ENCODE results near the gene BTBD3. TPM values are rescaled to one million over a fixed set of nuclear protein-coding genes. Genes with fewer than 3 reads are reported as not detected.

Gene BTBD3
- total and polyA plus RNA-seq, 2 donors (not counting 3 experiments of a cell fraction or from before 2014, with no cell fraction given) = 18.6 to 29.3 TPM

- no peak for TF ChIP-seq MAX (IDR thresholded peaks at IDR 0.05; ENCODE audit: insufficient read depth, insufficient read length)
- no peak for TF ChIP-seq POLR2A (IDR thresholded peaks at IDR 0.05; ENCODE audit: low read depth, low read length)
- TF ChIP-seq FOS (IDR thresholded peaks at IDR 0.05; ENCODE audit: borderline replicate concordance, insufficient read depth, low read length) = no peak
- no peak for TF ChIP-seq CTCF (IDR thresholded peaks at IDR 0.05; ENCODE audit: extremely low read depth in 1 of 2, insufficient read depth in 1 of 2, low read depth in 1 of 2, low read length in 2 of 2)
- no peaks in the 10 kb centered on the region for H3K9me3 ChIP-seq (replicated peaks; ENCODE audit: control insufficient read depth, insufficient read depth, low read length)
- ChIA-PET CTCF (interaction anchor here (1.0 kb wide), 1 partner anchor 281 kb away, joined by 5 read pairs; no protein-coding TSS in a partner anchor), POLR2A (no interaction called here)
- dilution Hi-C loops (cut with MboI; ENCODE audit: extremely low pct_ligation_motif_present, low sequenced_read_pairs) (no loop called here), intact Hi-C loops (cut with micrococcal nuclease) (no loop called here)
- FAIRE-seq (no peak), DNase-seq (ENCODE audit: low read depth, low spot score) (no peak)
- no peaks in the 10 kb centered on the region for H3K9me1 ChIP-seq (replicated peaks; ENCODE audit: control insufficient read depth, extremely low read depth, insufficient read depth, low read length)
- H3K79me2 ChIP-seq (ENCODE audit: control insufficient read depth, insufficient read depth, low read length) = no peaks in the 10 kb centered on the region
- H2AFZ ChIP-seq (ENCODE audit: low read depth, low read length) = no peak overlapping the region
- H3K4me1 ChIP-seq (ENCODE audit: control insufficient read depth, extremely low read depth, insufficient read depth, low read length) = no peaks in the 10 kb centered on the region
- H3K9ac ChIP-seq (replicated peaks; ENCODE audit: extremely low read depth, insufficient read depth, low read length) = no peak overlapping the region
- H4K20me1 ChIP-seq (replicated peaks; ENCODE audit: control insufficient read depth, extremely low read depth, insufficient read depth, low read length) = no peaks in the 10 kb centered on the region
- H3K4me2 ChIP-seq (ENCODE audit: insufficient read depth, low read length) = no peak overlapping the region
- no TSS peak for BruUV-seq (replicated peaks)
- no peak overlapping the region for H3K27ac ChIP-seq (ENCODE audit: insufficient read depth, low read depth, low read length)
- H3K36me3 ChIP-seq (ENCODE audit: control insufficient read depth in 2 of 2, extremely low read depth in 1 of 2, insufficient read depth in 2 of 2, low read length in 2 of 2) = no peaks in the 10 kb centered on the region
- no peaks in the 10 kb centered on the region for H3K27me3 ChIP-seq (ENCODE audit: control insufficient read depth in 2 of 2, insufficient read depth in 2 of 2, low read length in 2 of 2)
- H3K4me3 ChIP-seq (replicated peaks in 1 of 3; ENCODE audit: insufficient read depth in 1 of 3, low read depth in 1 of 3, low read length in 3 of 3) = no peak overlapping the region
These were observed 40.2 kb downstream of the BTBD3 start for GRCh38 chr20:11957911-11958310.

- Histone ChIP-seq H3K9me3 (replicated peaks; ENCODE audit: control insufficient read depth, insufficient read depth, low read length) (no peaks in the 10 kb centered on the region), H3K36me3 (ENCODE audit: control insufficient read depth in 2 of 2, extremely low read depth in 1 of 2, insufficient read depth in 2 of 2, low read length in 2 of 2) (no peaks in the 10 kb centered on the region), H3K9ac (replicated peaks; ENCODE audit: extremely low read depth, insufficient read depth, low read length) (no peak overlapping the region), H3K9me1 (replicated peaks; ENCODE audit: control insufficient read depth, extremely low read depth, insufficient read depth, low read length) (no peaks in the 10 kb centered on the region), H3K27me3 (ENCODE audit: control insufficient read depth in 2 of 2, insufficient read depth in 2 of 2, low read length in 2 of 2) (no peaks in the 10 kb centered on the region), H3K27ac (ENCODE audit: insufficient read depth, low read depth, low read length) (no peak overlapping the region), H2AFZ (ENCODE audit: low read depth, low read length) (no peak overlapping the region), H3K4me2 (ENCODE audit: insufficient read depth, low read length) (no peak overlapping the region), H3K4me3 (replicated peaks in 1 of 3; ENCODE audit: insufficient read depth in 1 of 3, low read depth in 1 of 3, low read length in 3 of 3) (no peak overlapping the region), H4K20me1 (replicated peaks; ENCODE audit: control insufficient read depth, extremely low read depth, insufficient read depth, low read length) (no peaks in the 10 kb centered on the region), H3K79me2 (ENCODE audit: control insufficient read depth, insufficient read depth, low read length) (no peaks in the 10 kb centered on the region), H3K4me1 (ENCODE audit: control insufficient read depth, extremely low read depth, insufficient read depth, low read length) (no peaks in the 10 kb centered on the region)
- dilution Hi-C loops (cut with MboI; ENCODE audit: extremely low pct_ligation_motif_present, low sequenced_read_pairs) = no loop called here
- CTCF ChIA-PET = interaction anchor here (1.0 kb wide), 1 partner anchor 282 kb away, joined by 5 read pairs; no protein-coding TSS in a partner anchor
- intact Hi-C loops (cut with micrococcal nuclease) = no loop called here
- BruUV-seq (replicated peaks) = no TSS peak
- POLR2A ChIA-PET = no interaction called here
- FAIRE-seq (no peak), DNase-seq (ENCODE audit: low read depth, low spot score) (no peak)
- TF ChIP-seq CTCF (IDR thresholded peaks at IDR 0.05; ENCODE audit: extremely low read depth in 1 of 2, insufficient read depth in 1 of 2, low read depth in 1 of 2, low read length in 2 of 2) = no peak
- no peak for TF ChIP-seq FOS (IDR thresholded peaks at IDR 0.05; ENCODE audit: borderline replicate concordance, insufficient read depth, low read length)
- no peak for TF ChIP-seq GATA2 (IDR thresholded peaks at IDR 0.05; ENCODE audit: insufficient read depth, insufficient read length, low read depth, low read length)
- no peak for TF ChIP-seq MAX (IDR thresholded peaks at IDR 0.05; ENCODE audit: insufficient read depth, insufficient read length)
- TF ChIP-seq MYC (IDR thresholded peaks at IDR 0.05; ENCODE audit: low read depth, low read length) = no peak
- no peak for TF ChIP-seq EZH2 (IDR thresholded peaks at IDR 0.05; ENCODE audit: borderline replicate concordance, low read depth, low read length, severe bottlenecking)
These were observed 41.2 kb downstream of the BTBD3 start for GRCh38 chr20:11958855-11959254.

All from endothelial cell of umbilical vein (primary cell).